ENCODE results near the gene KLHL41.

The KLHL41 gene

GRCh38 chr2:169504651-169505050, 4.9 kb upstream of the KLHL41 start:
- TF ChIP-seq, protein P1, sequence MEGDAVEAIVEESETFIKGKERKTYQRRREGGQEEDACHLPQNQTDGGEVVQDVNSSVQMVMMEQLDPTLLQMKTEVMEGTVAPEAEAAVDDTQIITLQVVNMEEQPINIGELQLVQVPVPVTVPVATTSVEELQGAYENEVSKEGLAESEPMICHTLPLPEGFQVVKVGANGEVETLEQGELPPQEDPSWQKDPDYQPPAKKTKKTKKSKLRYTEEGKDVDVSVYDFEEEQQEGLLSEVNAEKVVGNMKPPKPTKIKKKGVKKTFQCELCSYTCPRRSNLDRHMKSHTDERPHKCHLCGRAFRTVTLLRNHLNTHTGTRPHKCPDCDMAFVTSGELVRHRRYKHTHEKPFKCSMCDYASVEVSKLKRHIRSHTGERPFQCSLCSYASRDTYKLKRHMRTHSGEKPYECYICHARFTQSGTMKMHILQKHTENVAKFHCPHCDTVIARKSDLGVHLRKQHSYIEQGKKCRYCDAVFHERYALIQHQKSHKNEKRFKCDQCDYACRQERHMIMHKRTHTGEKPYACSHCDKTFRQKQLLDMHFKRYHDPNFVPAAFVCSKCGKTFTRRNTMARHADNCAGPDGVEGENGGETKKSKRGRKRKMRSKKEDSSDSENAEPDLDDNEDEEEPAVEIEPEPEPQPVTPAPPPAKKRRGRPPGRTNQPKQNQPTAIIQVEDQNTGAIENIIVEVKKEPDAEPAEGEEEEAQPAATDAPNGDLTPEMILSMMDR (IDR thresholded peaks at IDR 0.05; ENCODE audit: low read length, missing control alignments): no peak
- DNase-seq (ENCODE audit: low read depth): no peak
- no peak overlapping the region for H3K4me3 ChIP-seq (replicated peaks; ENCODE audit: low read depth, low read length)

DNA sequence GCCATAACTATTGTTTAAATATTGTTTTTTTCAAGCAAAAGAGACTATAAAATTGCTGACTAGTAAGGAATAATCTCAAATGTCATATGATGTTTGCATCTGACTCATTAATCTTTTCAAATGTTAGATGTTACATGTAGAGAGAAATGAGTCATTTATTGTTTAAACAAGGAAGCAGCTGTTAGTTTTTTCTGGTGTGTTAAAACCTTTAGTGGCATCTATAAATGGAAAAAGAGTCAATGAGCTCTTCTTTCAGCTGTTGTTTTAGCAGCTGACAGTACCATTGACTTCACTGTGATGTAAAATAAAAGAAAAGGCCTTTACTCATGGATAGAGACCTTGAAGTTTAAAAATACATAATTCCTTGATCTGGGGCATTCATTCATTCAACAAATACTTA, 1.8 kb upstream of the KLHL41 start:
- no peak overlapping the region for H3K4me3 ChIP-seq (replicated peaks; ENCODE audit: low read depth, low read length)
- peak; percentile 79 for DNase-seq (ENCODE audit: low read depth)
- TF ChIP-seq, protein P1 (IDR thresholded peaks at IDR 0.05; ENCODE audit: low read length, missing control alignments): no peak

GRCh38 chr2:169509955-169510354, 453 bp downstream of the KLHL41 start:
- TF ChIP-seq, protein P1 (IDR thresholded peaks at IDR 0.05; ENCODE audit: low read length, missing control alignments): no peak
- no peak overlapping the region for H3K4me3 ChIP-seq (replicated peaks; ENCODE audit: low read depth, low read length)
- DNase-seq (ENCODE audit: low read depth): no peak

DNA sequence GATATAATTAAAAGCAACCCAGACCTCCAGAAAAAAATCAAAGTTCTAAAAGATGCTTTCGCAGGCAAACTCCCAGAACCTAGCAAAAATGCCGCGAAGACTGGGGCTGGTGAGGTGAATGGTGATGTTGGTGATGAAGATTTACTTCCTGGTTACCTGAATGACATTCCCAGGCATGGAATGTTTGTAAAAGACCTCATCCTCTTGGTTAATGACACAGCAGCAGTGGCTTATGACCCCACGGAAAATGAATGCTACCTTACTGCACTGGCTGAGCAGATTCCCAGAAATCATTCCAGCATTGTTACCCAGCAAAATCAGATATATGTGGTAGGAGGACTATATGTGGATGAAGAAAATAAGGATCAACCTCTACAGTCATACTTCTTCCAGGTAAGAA, 994 bp downstream of the KLHL41 start:
- TF ChIP-seq, protein P1 (IDR thresholded peaks at IDR 0.05; ENCODE audit: low read length, missing control alignments): no peak
- DNase-seq (ENCODE audit: low read depth): no peak
- no peak overlapping the region for H3K4me3 ChIP-seq (replicated peaks; ENCODE audit: low read depth, low read length)

DNA sequence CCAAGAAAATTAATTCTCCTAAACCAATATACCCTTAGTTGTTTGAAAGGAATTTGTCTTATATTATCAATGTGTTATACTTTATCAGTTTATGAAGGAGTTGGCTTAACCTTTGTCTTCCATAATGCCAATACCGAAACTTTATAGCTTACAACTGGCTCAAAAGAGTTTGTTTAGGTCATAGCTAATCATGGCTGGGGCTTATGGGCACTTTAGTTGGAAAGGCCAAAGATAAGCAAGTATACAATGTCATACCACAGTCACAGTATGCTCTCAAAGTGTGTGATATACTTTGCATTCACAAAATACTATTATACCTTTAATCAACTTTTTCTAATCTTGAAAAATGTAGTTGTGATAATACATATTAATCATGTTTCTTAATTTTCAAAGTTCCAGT, 2.3 kb downstream of the KLHL41 start:
- no peak for DNase-seq (ENCODE audit: low read depth)
- TF ChIP-seq, protein P1 (IDR thresholded peaks at IDR 0.05; ENCODE audit: low read length, missing control alignments): no peak
- H3K4me3 ChIP-seq (replicated peaks; ENCODE audit: low read depth, low read length): no peak overlapping the region

DNA sequence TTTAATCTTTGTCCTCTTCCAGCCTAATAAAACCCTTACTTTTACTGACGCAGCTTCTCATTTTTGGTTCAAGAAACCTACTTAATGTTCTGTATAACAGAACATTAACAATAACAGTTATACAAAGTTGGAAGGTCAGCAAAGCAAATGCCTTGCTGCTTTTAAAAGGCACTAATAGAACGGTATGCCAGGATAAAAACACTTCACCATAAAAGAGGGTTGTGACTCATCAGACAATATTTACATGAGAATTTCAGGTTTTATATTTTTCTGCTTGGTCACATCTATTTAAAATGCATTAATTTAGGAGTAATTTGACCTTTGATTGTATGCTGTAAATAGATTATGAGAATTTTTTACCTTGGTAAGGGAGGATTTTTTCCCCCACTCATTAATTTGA, 3.0 kb downstream of the KLHL41 start:
- TF ChIP-seq, protein P1 (IDR thresholded peaks at IDR 0.05; ENCODE audit: low read length, missing control alignments): no peak
- H3K4me3 ChIP-seq (replicated peaks; ENCODE audit: low read depth, low read length): no peak overlapping the region
- no peak for DNase-seq (ENCODE audit: low read depth)

GRCh38 chr2:169513094-169513493, 3.6 kb downstream of the KLHL41 start:
- TF ChIP-seq, protein P1 (IDR thresholded peaks at IDR 0.05; ENCODE audit: low read length, missing control alignments): no peak
- no peak for DNase-seq (ENCODE audit: low read depth)
- no peak overlapping the region for H3K4me3 ChIP-seq (replicated peaks; ENCODE audit: low read depth, low read length)

All from fibroblast of pulmonary artery (primary cell).